Neuronal stem cell (in vitro differentiated cells): ENCODE results near the gene PARD3B.

Source experiments
- DNase-seq: peaks from one replicate; pipeline ENCODE4 v3.0.0-alpha.2; 2013; ENCODE audit warnings: low spot score
- H2AFZ ChIP-seq: one replicate; pipeline ENCODE4 v1.6.1; 2013; ENCODE audit warnings: mild to moderate bottlenecking, low read length, inconsistent platforms
- H2AK5ac ChIP-seq: 2 replicates; pipeline ENCODE4 v1.6.1; 2013; ENCODE audit warnings: low read depth, mild to moderate bottlenecking, inconsistent platforms, low read length, moderate library complexity, mixed read lengths
- H2BK120ac ChIP-seq: 2 replicates; pipeline ENCODE4 v1.6.1; 2013; ENCODE audit warnings: low read depth, mild to moderate bottlenecking, inconsistent platforms, low read length, moderate library complexity, mixed read lengths
- H2BK12ac ChIP-seq: one replicate; pipeline ENCODE4 v1.6.1; 2013; ENCODE audit warnings: low read length, inconsistent platforms
- H2BK15ac ChIP-seq: 2 replicates; pipeline ENCODE4 v1.6.1; 2013; ENCODE audit warnings: mild to moderate bottlenecking, low read length, inconsistent platforms, mixed read lengths
- H2BK5ac ChIP-seq: one replicate; pipeline ENCODE4 v1.6.1; 2013; ENCODE audit warnings: inconsistent platforms, mild to moderate bottlenecking, low read length, moderate library complexity
- H3K14ac ChIP-seq: one replicate; pipeline ENCODE4 v1.6.1; 2013; ENCODE audit warnings: low read length, inconsistent platforms
- H3K18ac ChIP-seq: 2 replicates; pipeline ENCODE4 v1.6.1; 2013; ENCODE audit warnings: low read length, inconsistent platforms
- H3K23ac ChIP-seq: 2 replicates; pipeline ENCODE4 v1.6.1; 2013; ENCODE audit warnings: low read depth, mild to moderate bottlenecking, mixed read lengths, low read length, inconsistent platforms; ENCODE audit not compliant: poor library complexity
- H3K27ac ChIP-seq: replicated peaks from 3 replicates; pipeline ENCODE4 v1.5.1; 2013; ENCODE audit warnings: low read length, inconsistent platforms
- H3K27me3 ChIP-seq, 3 experiments: 2 replicates each; pipeline ENCODE4 v1.6.1; 2013; ENCODE audit warnings: low read length in 3 of 3, mild to moderate bottlenecking in 2 of 3, inconsistent platforms in 1 of 3, low read depth in 1 of 3, mixed read lengths in 1 of 3, moderate library complexity in 1 of 3; ENCODE audit not compliant: control insufficient read depth in 3 of 3, insufficient read depth in 3 of 3
- H3K36me3 ChIP-seq, 2 donors: replicated peaks in 1 of 2; 2 replicates each; pipeline ENCODE4 v1.6.1; 2013; ENCODE audit warnings: low read length in 2 of 2; ENCODE audit not compliant: control insufficient read depth in 2 of 2, insufficient read depth in 2 of 2
- H3K4ac ChIP-seq: 2 replicates; pipeline ENCODE4 v1.6.1; 2013; ENCODE audit warnings: inconsistent platforms, mild to moderate bottlenecking, low read length, moderate library complexity
- H3K4me1 ChIP-seq, 2 donors: 1 replicate in 1 of 2; 2 replicates in 1 of 2; pipeline ENCODE4 v1.6.1; 2013; ENCODE audit warnings: low read length in 2 of 2, low read depth in 1 of 2; ENCODE audit not compliant: control insufficient read depth in 2 of 2, insufficient read depth in 1 of 2
- H3K4me2 ChIP-seq: one replicate; pipeline ENCODE4 v1.6.1; 2013; ENCODE audit warnings: mild to moderate bottlenecking, low read length, inconsistent platforms; ENCODE audit not compliant: insufficient read depth, poor library complexity, severe bottlenecking
- H3K4me3 ChIP-seq, 2 donors: 2 replicates each; pipeline ENCODE4 v1.5.1; 2013; ENCODE audit warnings: low read length in 2 of 2, mild to moderate bottlenecking in 2 of 2, inconsistent platforms in 1 of 2, moderate library complexity in 1 of 2
- H3K79me1 ChIP-seq: one replicate; pipeline ENCODE4 v1.6.1; 2013; ENCODE audit warnings: low read depth, mild to moderate bottlenecking, inconsistent platforms, low read length, moderate library complexity
- H3K9ac ChIP-seq: one replicate; pipeline ENCODE4 v1.6.1; 2013; ENCODE audit warnings: mild to moderate bottlenecking, low read depth, low read length, inconsistent platforms; ENCODE audit not compliant: poor library complexity
- H3K9me3 ChIP-seq, 2 donors: replicated peaks in 1 of 2; 2 replicates each; pipeline versions ENCODE3 to v1.6.1; 2013; ENCODE audit warnings: low read length in 2 of 2, mild to moderate bottlenecking in 2 of 2, inconsistent platforms in 1 of 2, low read depth in 1 of 2, mixed read lengths in 1 of 2, moderate library complexity in 1 of 2; ENCODE audit not compliant: control insufficient read depth in 2 of 2, insufficient read depth in 1 of 2
- H4K8ac ChIP-seq: one replicate; pipeline ENCODE4 v1.6.1; 2013; ENCODE audit warnings: low read depth, mild to moderate bottlenecking, inconsistent platforms, low read length, moderate library complexity
- H4K91ac ChIP-seq: one replicate; pipeline ENCODE4 v1.6.1; 2013; ENCODE audit warnings: low read length, low read depth, mild to moderate bottlenecking, inconsistent platforms; ENCODE audit not compliant: poor library complexity
- WGBS, 2 donors: extraction: QIAGEN DNeasy Blood & Tissue Kit; methylation state at CpG; one replicate each; pipeline ENCODE4 v1.1.7; 2013; ENCODE audit warnings: missing lambda C conversion rate in 2 of 2, mixed read lengths in 1 of 2; ENCODE audit not compliant: insufficient read length in 2 of 2, insufficient replicate concordance in 1 of 2; ENCODE audit errors: extremely low coverage in 2 of 2; 5-methylcytosine and 5-hydroxymethylcytosine counted together

The PARD3B gene

DNA sequence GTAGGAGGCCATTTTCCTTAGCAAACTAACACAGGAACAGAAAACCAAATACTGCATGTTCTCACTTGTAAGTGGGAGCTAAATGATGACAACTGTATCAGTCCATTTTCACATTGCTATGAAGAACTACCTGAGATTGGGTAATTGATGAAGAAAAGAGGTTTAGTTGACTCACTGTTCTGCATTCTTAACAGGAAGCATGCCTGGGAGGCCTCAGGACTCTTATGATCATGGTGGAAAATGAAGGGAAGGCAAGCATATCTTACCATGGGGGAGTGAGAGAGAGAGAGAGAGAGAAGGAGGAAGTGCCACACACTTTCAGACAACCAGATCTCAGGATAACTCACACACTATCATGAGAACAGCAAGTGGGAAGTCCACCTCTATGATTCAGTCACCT lies 105.3 kb downstream of the PARD3B start:
- H3K14ac ChIP-seq: no peak overlapping the region
- H3K9ac ChIP-seq: no peak overlapping the region

DNA sequence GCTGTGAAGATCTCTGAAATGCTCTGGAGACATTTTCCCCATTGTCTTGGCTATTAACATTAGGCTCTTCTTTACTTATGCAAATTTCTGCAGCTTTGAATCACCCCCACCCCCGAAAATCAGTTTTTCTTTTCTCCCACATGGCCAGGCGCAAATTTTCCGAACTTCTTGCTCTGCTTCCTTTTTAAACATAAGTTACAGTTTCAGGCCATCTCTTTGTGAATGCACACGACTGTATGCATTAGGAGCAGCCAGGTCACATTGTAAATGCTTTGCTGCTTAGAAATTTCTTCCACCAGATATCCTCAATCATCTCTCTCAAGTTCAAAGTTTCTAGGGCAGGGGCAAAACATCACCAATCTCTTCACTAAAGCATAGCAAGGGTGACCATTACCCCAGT lies 106.8 kb downstream of the PARD3B start:
- Histone ChIP-seq H3K9ac (no peak overlapping the region), H3K4me3 (no peak overlapping the region), H3K79me1 (no peaks in the 10 kb centered on the region), H2BK15ac (no peak overlapping the region), H3K27me3 (no peaks in the 10 kb centered on the region), H3K9me3 (peaks cover 0 to 4% of the 10 kb centered on the region in 2 donors), H3K4me2 (no peak overlapping the region), H2AK5ac (no peak overlapping the region), H2BK5ac (no peak overlapping the region), H2BK12ac (no peak overlapping the region), H2BK120ac (no peak overlapping the region), H3K14ac (no peak overlapping the region), H3K18ac (no peak overlapping the region), H3K23ac (no peak overlapping the region), H2AFZ (no peak overlapping the region), H3K4me1 (no peaks in the 10 kb centered on the region), H3K36me3 (no peaks in the 10 kb centered on the region), H3K4ac (no peak overlapping the region), H4K91ac (no peak overlapping the region), H3K27ac (no peak overlapping the region), H4K8ac (no peak overlapping the region)
- no peak for DNase-seq
- no CpG with 5 or more reads among the region's 4 CpGs for WGBS, 2 donors

More for the DNA sequence above, 105.3 kb downstream of the PARD3B start:
- Histone ChIP-seq H2BK5ac (no peak overlapping the region), H3K4me3 (no peak overlapping the region), H2AK5ac (no peak overlapping the region), H2BK15ac (no peak overlapping the region), H3K18ac (no peak overlapping the region), H2AFZ (no peak overlapping the region), H4K91ac (no peak overlapping the region), H3K79me1 (no peaks in the 10 kb centered on the region), H3K27ac (no peak overlapping the region), H3K27me3 (no peaks in the 10 kb centered on the region), H3K4ac (no peak overlapping the region), H3K36me3 (no peaks in the 10 kb centered on the region), H3K4me2 (no peak overlapping the region), H2BK120ac (no peak overlapping the region), H3K9me3 (peaks cover 0 to 4% of the 10 kb centered on the region in 2 donors), H3K4me1 (no peaks in the 10 kb centered on the region), H3K23ac (no peak overlapping the region), H2BK12ac (no peak overlapping the region), H4K8ac (no peak overlapping the region)
- DNase-seq: no peak

- H3K4me2 ChIP-seq: no peak overlapping the region
- H3K4me1 ChIP-seq: no peaks in the 10 kb centered on the region
- no peak overlapping the region for H3K14ac ChIP-seq
- no peak overlapping the region for H3K23ac ChIP-seq
- H3K36me3 ChIP-seq: no peaks in the 10 kb centered on the region
- no peak overlapping the region for H3K27ac ChIP-seq
- no CpG with 5 or more reads among the region's 1 CpG for WGBS, 2 donors
- H3K9me3 ChIP-seq: peaks cover 0 to 4% of the 10 kb centered on the region in 2 donors
- H4K8ac ChIP-seq: no peak overlapping the region
- H3K9ac ChIP-seq: no peak overlapping the region
- no peak overlapping the region for H3K4ac ChIP-seq
- no peaks in the 10 kb centered on the region for H3K79me1 ChIP-seq
- H2BK15ac ChIP-seq: no peak overlapping the region
- H4K91ac ChIP-seq: no peak overlapping the region
- H2AFZ ChIP-seq: no peak overlapping the region
- H3K27me3 ChIP-seq: no peaks in the 10 kb centered on the region
- H2BK12ac ChIP-seq: no peak overlapping the region
- H3K4me3 ChIP-seq: no peak overlapping the region
- H2AK5ac ChIP-seq: no peak overlapping the region
- H2BK120ac ChIP-seq: no peak overlapping the region
- no peak for DNase-seq
- H3K18ac ChIP-seq: no peak overlapping the region
- no peak overlapping the region for H2BK5ac ChIP-seq
Measured at GRCh38 chr2:204654669-204655068, 109.4 kb downstream of the PARD3B start.

- H2AK5ac ChIP-seq: no peak overlapping the region
- no peak for DNase-seq
- no peak overlapping the region for H3K4ac ChIP-seq
- H3K36me3 ChIP-seq: no peaks in the 10 kb centered on the region
- no peak overlapping the region for H4K8ac ChIP-seq
- H2BK15ac ChIP-seq: no peak overlapping the region
- H3K9me3 ChIP-seq: peaks cover 0 to 4% of the 10 kb centered on the region in 2 donors
- H3K4me3 ChIP-seq: no peak overlapping the region
- H2BK120ac ChIP-seq: no peak overlapping the region
- H3K27me3 ChIP-seq: no peaks in the 10 kb centered on the region
- no peak overlapping the region for H3K18ac ChIP-seq
- H3K27ac ChIP-seq: no peak overlapping the region
- H4K91ac ChIP-seq: no peak overlapping the region
- H2BK5ac ChIP-seq: no peak overlapping the region
- H2BK12ac ChIP-seq: no peak overlapping the region
- no peaks in the 10 kb centered on the region for H3K79me1 ChIP-seq
- no peak overlapping the region for H2AFZ ChIP-seq
- H3K9ac ChIP-seq: no peak overlapping the region
- H3K4me2 ChIP-seq: no peak overlapping the region
- H3K4me1 ChIP-seq: no peaks in the 10 kb centered on the region
- H3K23ac ChIP-seq: no peak overlapping the region
- WGBS, 2 donors: no CpG with 5 or more reads among the region's 2 CpGs
- H3K14ac ChIP-seq: no peak overlapping the region
Measured at GRCh38 chr2:204655101-204655500, 109.8 kb downstream of the PARD3B start.
